Heart left ventricle (tissue), 16 donors: ENCODE results near the gene SORBS1. TPM values are rescaled to one million over a fixed set of nuclear protein-coding genes. Genes with fewer than 3 reads are reported as not detected.
A peak's percentile ranks its signal among the peaks of the same experiment; 100 is the strongest.

Experiments
- ATAC-seq, 4 donors: fragments of 200-7000 bp; cut with Tn5 transposase; one replicate each; pipeline ENCODE4 v1.9.1; 2020 to 2022; ENCODE audit warnings: moderate library complexity in 4 of 4, mild to moderate bottlenecking in 3 of 4, moderate number of reproducible peaks in 1 of 4
- DNase-seq, 5 donors: peaks; one replicate each; pipeline ENCODE4 v3.0.0-alpha.2; 2020
- H3K27ac ChIP-seq, 12 donors: fragments of 200-600 bp; sonication (generic) in 4 of 12; one replicate each; pipeline versions ENCODE4 v1.5.0 to v1.8.0; 2016 to 2022; ENCODE audit warnings: mild to moderate bottlenecking in 2 of 12
- H3K27me3 ChIP-seq, 9 donors: fragments of 200-600 bp; sonication (generic) in 2 of 9; one replicate each; pipeline versions ENCODE4 v1.5.1 to v1.8.0; 2016 to 2022; ENCODE audit warnings: mild to moderate bottlenecking in 3 of 9
- H3K36me3 ChIP-seq, 9 donors: fragments of 200-600 bp; sonication (generic) in 2 of 9; one replicate each; pipeline versions ENCODE4 v1.5.0 to v1.8.0; 2018 to 2022; ENCODE audit warnings: mild to moderate bottlenecking in 2 of 9
- H3K4me1 ChIP-seq, 12 donors: fragments of 200-600 bp; sonication (generic) in 4 of 12; one replicate each; pipeline versions ENCODE4 v1.5.0 to v1.8.0; 2016 to 2022; ENCODE audit warnings: mild to moderate bottlenecking in 3 of 12
- H3K4me3 ChIP-seq, 12 donors: fragments of 200-600 bp; sonication (generic) in 4 of 12; one replicate each; pipeline versions ENCODE4 v1.5.0 to v1.8.0; 2017 to 2022; ENCODE audit warnings: mild to moderate bottlenecking in 9 of 12, moderate library complexity in 4 of 12
- H3K9me3 ChIP-seq, 12 donors: fragments of 200-600 bp; sonication (generic) in 4 of 12; one replicate each; pipeline versions ENCODE4 v1.5.0 to v1.8.0; 2016 to 2022; ENCODE audit warnings: mild to moderate bottlenecking in 1 of 12
- POLR2A ChIP-seq, 2 donors: fragments of 450-650 bp; IDR thresholded peaks; one replicate each; pipeline ENCODE4 v1.6.1; 2017; ENCODE audit warnings: antibody characterized with exemption in 2 of 2, mild to moderate bottlenecking in 2 of 2, moderate library complexity in 2 of 2
- WGBS, 4 donors: extraction: QIAGEN DNeasy Blood & Tissue Kit in 2 of 4; methylation state at CpG; one replicate each; pipeline versions ENCODE4 v1.1.5 to v1.1.7; 2013 to 2018; 5-methylcytosine and 5-hydroxymethylcytosine counted together
- intact Hi-C, 10 donors: fragments of 100-400 bp; cut with DNase I; formaldehyde crosslinking; loops; one replicate each; pipeline versions ENCODE4 v1.11.1 to v1.14.2; 2022
- polyA plus RNA-seq, 2 donors: library from polyadenylated mRNA; stranded (reverse); fragments of 200-250 nt; gene quantifications; one replicate each; pipeline ENCODE4 v1.2.3, GENCODE V29; 2013
- total RNA-seq, 9 donors: library from RNA; depleted of rRNA in 2 of 9; stranded (reverse); fragments of >200 nt in 2 of 9; fragmentation: NEBNext Ultra II Directional in 3 of 9; extraction: Animal tissue kit (Norgen Biotek cat#: 25700) in 3 of 9; gene quantifications; one replicate each; pipeline versions ENCODE4 v1.1.0 to v1.2.4, GENCODE V29; 2016 to 2023
- TF ChIP-seq, protein P1 (sequence below), 12 donors: fragments of 200-600 bp; sonication (generic) in 4 of 12; IDR thresholded peaks; one replicate each; pipeline versions ENCODE4 v1.5.0 to v1.8.0; 2018 to 2022; ENCODE audit warnings: antibody characterized with exemption in 12 of 12, mild to moderate bottlenecking in 5 of 12
- donor health status: ischemic (EF 13 %, LVEDD 7.1; RV severe dilation, severe dysfunction).
- donor health status: healthy with polysubstance abuse.
- donor health status: DM: no; HTN: yes; CAD: no.
- donor health status: DM: no; HTN: no; CAD: no.
- donor health status: ischemic (EF 25% LVEDD 6.9; RV normal size, moderate dysfunction).
- donor health status: ischemic (EF 25% LVEDD 5.7; RV mildly dilated, moderate dysfunction).
- donor health status: healthy.
- donor health status: DM: yes; HTN: yes; CAD: no.
- donor health status: ischemic (EF 35%, LVEDD 5.7; RV mildly dilated, moderate dysfunction).
- donor health status: nonischemic (EF 11% LVEDD 7.7; RV severe dilation, severe dysfunction).
- donor health status: DM: yes; HTN: yes; CAD: no.
- donor health status: PGD.
- donor health status: ischemic (EF 29% LVEDD 5.4; RV normal size, mild dysfunction).
- donor health status: nonischemic (EF 23%, LVEDD 6.1; RV moderate dilation, normal function).

The SORBS1 gene
- total and polyA plus RNA-seq, 11 donors = 355 to 1,440 (median 886) TPM

DNA sequence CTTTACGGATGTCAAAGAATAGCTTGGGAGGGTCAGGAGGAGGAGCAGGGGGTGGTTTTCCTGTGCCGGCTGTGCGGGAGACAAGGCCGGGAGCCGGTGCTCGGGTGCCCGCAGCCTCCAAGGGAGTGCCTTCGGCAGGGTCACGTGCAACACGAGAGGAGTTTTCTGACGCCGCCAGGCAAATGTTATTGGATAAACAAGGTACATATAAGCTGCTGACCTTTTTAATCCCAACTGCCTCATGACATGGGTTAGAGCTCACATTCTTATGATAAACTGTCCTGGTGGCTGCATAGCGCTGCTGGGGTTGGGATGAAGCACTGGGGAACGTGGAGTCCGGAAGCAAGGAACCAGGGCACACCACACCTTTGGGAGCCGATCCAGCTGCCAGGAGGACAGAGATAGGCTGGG, 145.5 kb downstream of the SORBS1 start:
- peak in 1 of 2 donors; percentile 56 for TF ChIP-seq POLR2A (IDR thresholded peaks at IDR 0.05)
- TF ChIP-seq, protein P1, sequence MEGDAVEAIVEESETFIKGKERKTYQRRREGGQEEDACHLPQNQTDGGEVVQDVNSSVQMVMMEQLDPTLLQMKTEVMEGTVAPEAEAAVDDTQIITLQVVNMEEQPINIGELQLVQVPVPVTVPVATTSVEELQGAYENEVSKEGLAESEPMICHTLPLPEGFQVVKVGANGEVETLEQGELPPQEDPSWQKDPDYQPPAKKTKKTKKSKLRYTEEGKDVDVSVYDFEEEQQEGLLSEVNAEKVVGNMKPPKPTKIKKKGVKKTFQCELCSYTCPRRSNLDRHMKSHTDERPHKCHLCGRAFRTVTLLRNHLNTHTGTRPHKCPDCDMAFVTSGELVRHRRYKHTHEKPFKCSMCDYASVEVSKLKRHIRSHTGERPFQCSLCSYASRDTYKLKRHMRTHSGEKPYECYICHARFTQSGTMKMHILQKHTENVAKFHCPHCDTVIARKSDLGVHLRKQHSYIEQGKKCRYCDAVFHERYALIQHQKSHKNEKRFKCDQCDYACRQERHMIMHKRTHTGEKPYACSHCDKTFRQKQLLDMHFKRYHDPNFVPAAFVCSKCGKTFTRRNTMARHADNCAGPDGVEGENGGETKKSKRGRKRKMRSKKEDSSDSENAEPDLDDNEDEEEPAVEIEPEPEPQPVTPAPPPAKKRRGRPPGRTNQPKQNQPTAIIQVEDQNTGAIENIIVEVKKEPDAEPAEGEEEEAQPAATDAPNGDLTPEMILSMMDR (IDR thresholded peaks at IDR 0.05) = no peak
- DNase-seq (peak; percentile 63 to 84 (median 72)), ATAC-seq (peak; percentile 64 to 71 (median 66))
- Histone ChIP-seq H3K9me3 (no peaks in the 10 kb centered on the region), H3K36me3 (peaks cover 0 to 32% (median 14%) of the 10 kb centered on the region in 9 donors), H3K4me1 (peaks cover 0 to 86% (median 45%) of the 10 kb centered on the region in 12 donors), H3K4me3 (peak overlapping the region in 11 of 12 donors; percentile 24 to 63 (median 50)), H3K27me3 (no peaks in the 10 kb centered on the region), H3K27ac (peak overlapping the region; percentile 82 to 98 (median 92))
- WGBS, 4 donors = 18 to 26% (median 20%) methylated on average over 16 of the region's 16 CpGs
- intact Hi-C loops = loop anchor here in 2 of 10 donors (5.0 kb wide), 1 partner anchor 38 kb away; no protein-coding TSS in a partner anchor

DNA sequence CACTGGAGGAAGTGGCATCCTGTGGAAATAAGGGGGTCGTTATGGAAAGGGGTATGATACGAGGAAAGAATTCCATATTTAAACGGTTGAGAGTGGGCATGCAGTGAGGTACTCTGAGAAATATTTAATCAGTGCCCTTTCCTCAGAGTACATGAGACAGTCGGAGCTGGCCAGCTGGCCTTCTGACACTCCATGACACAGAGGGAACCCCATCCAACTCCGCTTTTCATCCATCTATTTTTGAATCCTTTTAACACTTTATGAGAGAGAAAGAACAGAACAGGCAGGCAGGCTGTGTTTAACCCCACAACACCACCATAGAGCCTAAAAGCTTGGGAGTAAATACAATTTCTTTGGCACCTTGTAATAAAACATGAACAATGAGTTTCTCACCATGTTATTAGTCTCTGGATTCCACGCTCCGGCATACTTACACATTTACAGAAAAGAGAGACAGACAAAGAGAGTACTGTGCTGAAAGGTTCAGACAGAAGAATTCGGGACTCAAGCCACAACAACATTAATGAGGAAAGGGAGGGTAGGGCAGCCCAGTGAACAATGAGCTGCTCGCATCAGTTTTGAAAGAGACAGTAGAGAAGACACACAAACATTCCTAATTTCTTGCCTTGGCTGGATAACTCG, 146.2 kb downstream of the SORBS1 start:
- DNase-seq (peak in 4 of 5 donors; percentile 61 to 79 (median 73)), ATAC-seq (peak; percentile 83 to 86 (median 84))
- 23 to 28% (median 25%) methylated on average over 10 of the region's 10 CpGs for WGBS, 4 donors
- intact Hi-C loops = loop anchor here in 6 of 10 donors (5.0 kb wide), 1 partner anchor 38 kb away; no protein-coding TSS in a partner anchor
- Histone ChIP-seq H3K4me3 (peak overlapping the region; percentile 24 to 63 (median 50)), H3K36me3 (peaks cover 0 to 32% (median 15%) of the 10 kb centered on the region in 9 donors), H3K27ac (peak overlapping the region; percentile 82 to 98 (median 92)), H3K27me3 (no peaks in the 10 kb centered on the region), H3K4me1 (peaks cover 6 to 87% (median 47%) of the 10 kb centered on the region in 12 donors), H3K9me3 (no peaks in the 10 kb centered on the region)
- TF ChIP-seq, protein P1 (IDR thresholded peaks at IDR 0.05) = no peak
- TF ChIP-seq POLR2A (IDR thresholded peaks at IDR 0.05) = peak in 1 of 2 donors; percentile 7

DNA sequence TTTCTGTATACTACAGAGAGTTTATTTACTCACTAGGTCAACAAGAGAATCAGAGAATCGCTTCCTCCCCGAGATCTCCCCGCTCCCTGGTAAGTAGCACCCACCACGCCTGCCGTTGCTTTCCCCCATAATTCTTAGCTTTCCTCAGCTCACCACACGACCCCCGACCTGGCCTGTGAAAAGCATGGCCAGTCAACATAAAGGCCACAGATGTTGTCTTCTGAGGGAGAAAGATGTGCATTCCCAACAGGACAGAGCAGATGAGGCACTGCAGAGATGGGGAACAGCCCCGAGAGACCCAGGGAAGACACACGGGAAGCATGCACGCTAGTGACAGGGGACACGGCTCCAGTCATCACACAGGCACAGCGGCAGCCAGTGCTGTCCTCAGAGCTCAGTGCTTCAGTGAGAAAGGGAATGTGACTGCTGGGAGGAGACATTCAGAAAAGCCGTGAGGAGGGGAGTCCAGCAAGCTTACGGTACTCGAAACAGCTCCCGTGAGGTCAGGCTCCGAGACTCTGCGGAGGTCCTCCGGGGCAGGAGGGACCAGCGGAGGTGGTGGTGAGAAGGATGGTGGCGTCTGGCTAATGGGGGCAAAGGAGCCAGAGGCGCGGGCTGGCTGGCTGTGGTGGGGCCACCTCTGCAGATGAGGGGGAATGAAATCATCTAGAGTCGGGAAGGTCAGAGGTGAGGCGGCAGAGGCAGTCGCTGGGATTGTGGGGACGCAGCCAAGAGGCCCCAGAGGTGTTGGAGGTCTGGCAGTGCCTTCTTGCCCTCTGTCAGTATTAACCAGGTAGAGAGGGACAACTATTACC, 146.9 kb downstream of the SORBS1 start:
- peak in 1 of 2 donors; percentile 49 for TF ChIP-seq POLR2A (IDR thresholded peaks at IDR 0.05)
- TF ChIP-seq, protein P1 (IDR thresholded peaks at IDR 0.05) = peak in 1 of 12 donors; percentile 0
- ATAC-seq = peak; percentile 35 to 68 (median 50)
- WGBS, 4 donors = 42 to 63% (median 47%) methylated on average over 27 of the region's 27 CpGs

More for the DNA sequence above, 146.9 kb downstream of the SORBS1 start:
- peak overlapping the region; percentile 82 to 98 (median 92) for H3K27ac ChIP-seq
- peaks cover 11 to 89% (median 51%) of the 10 kb centered on the region in 12 donors for H3K4me1 ChIP-seq
- H3K36me3 ChIP-seq = peaks cover 0 to 33% (median 13%) of the 10 kb centered on the region in 9 donors
- peak overlapping the region; percentile 24 to 63 (median 50) for H3K4me3 ChIP-seq
- peak in 4 of 5 donors; percentile 49 to 71 (median 64) for DNase-seq
- no peaks in the 10 kb centered on the region for H3K27me3 ChIP-seq
- intact Hi-C loops = loop anchor here in 4 of 10 donors (5.0 kb wide), 1 partner anchor 37 kb away; no protein-coding TSS in a partner anchor
- H3K9me3 ChIP-seq = no peaks in the 10 kb centered on the region
